SK-N-SH (cell line): ENCODE measurements around the gene ADAMTS2. TPM values are rescaled to one million over a fixed set of nuclear protein-coding genes. Genes with fewer than 3 reads are reported as not detected.

Experiments used
- CTCF ChIA-PET: fragments of 300-600, 350-600 bp; formaldehyde crosslinking; extraction: SDS; loops from one replicate; lab custom pipeline; 2021; lab: Yijun Ruan, JAX
- POLR2A ChIA-PET: fragments of 350-600 bp; sonication (Branson Sonifier 250); formaldehyde crosslinking; extraction: SDS; loops from one replicate; lab custom pipeline; 2020; ENCODE audit warnings: antibody characterized with exemption, inconsistent platforms; lab: Yijun Ruan, JAX
- DNase-seq: peaks from one replicate; pipeline ENCODE4 v3.0.0; 2012
- H2AFZ ChIP-seq: fragments of 200-600 bp; sonication (generic); 2 replicates; pipeline ENCODE4 v1.8.1; 2016; ENCODE audit warnings: antibody characterized with exemption, mild to moderate bottlenecking, low read depth
- H3F3A ChIP-seq: fragments of 200-600 bp; sonication (generic); replicated peaks from 2 replicates; pipeline ENCODE3; 2016; ENCODE audit warnings: antibody characterized with exemption, mild to moderate bottlenecking; ENCODE audit not compliant: insufficient read depth
- H3K27ac ChIP-seq, 2 experiments: fragments of 200-500 bp in 1 of 2; fragments of 200-600 bp in 1 of 2; sonication (Bioruptor generic) in 1 of 2; sonication (generic), shearing (Covaris generic) in 1 of 2; 2 replicates each; pipeline versions ENCODE4 v1.5.1 to v1.6.1; 2014 to 2016; ENCODE audit warnings: low read depth in 2 of 2, inconsistent platforms in 1 of 2, low read length in 1 of 2, mild to moderate bottlenecking in 1 of 2, mixed read lengths in 1 of 2
- H3K27me3 ChIP-seq: fragments of 200-600 bp; sonication (generic), shearing (Covaris generic); 2 replicates; pipeline ENCODE4 v1.6.1; 2016; ENCODE audit warnings: mixed run types; ENCODE audit not compliant: insufficient read depth
- H3K36me3 ChIP-seq, 2 experiments: fragments of 200-500 bp in 1 of 2; fragments of 200-600 bp in 1 of 2; sonication (Bioruptor generic) in 1 of 2; sonication (generic) in 1 of 2; replicated peaks in 1 of 2; 2 replicates each; pipeline versions ENCODE3 to v1.5.1; 2014 to 2016; ENCODE audit warnings: low read length in 1 of 2, mild to moderate bottlenecking in 1 of 2; ENCODE audit not compliant: insufficient read depth in 2 of 2, control insufficient read depth in 1 of 2
- H3K4me1 ChIP-seq, 2 experiments: fragments of 200-500 bp in 1 of 2; fragments of 200-600 bp in 1 of 2; sonication (Bioruptor generic) in 1 of 2; sonication (generic), shearing (Covaris generic) in 1 of 2; 2 replicates each; pipeline versions ENCODE4 v1.5.1 to v1.6.1; 2014 to 2016; ENCODE audit warnings: low read depth in 1 of 2, low read length in 1 of 2, mixed run types in 1 of 2; ENCODE audit not compliant: insufficient read depth in 2 of 2, control insufficient read depth in 1 of 2
- H3K4me2 ChIP-seq: fragments of 200-600 bp; sonication (generic), shearing (Covaris generic); 2 replicates; pipeline ENCODE4 v1.6.1; 2017; ENCODE audit warnings: mixed run types
- H3K4me3 ChIP-seq, 2 experiments: fragments of 200-500 bp in 1 of 2; fragments of 200-600 bp in 1 of 2; sonication (Bioruptor generic) in 1 of 2; sonication (generic), shearing (Covaris generic) in 1 of 2; 2 replicates each; pipeline versions ENCODE4 v1.5.1 to v1.8.1; 2014 to 2016; ENCODE audit warnings: low read depth in 2 of 2, inconsistent platforms in 1 of 2, low read length in 1 of 2, mild to moderate bottlenecking in 1 of 2, mixed read lengths in 1 of 2, moderate library complexity in 1 of 2
- H3K79me2 ChIP-seq: fragments of 200-600 bp; sonication (generic); 2 replicates; pipeline ENCODE4 v1.8.1; 2017; ENCODE audit warnings: mild to moderate bottlenecking; ENCODE audit not compliant: insufficient read depth
- H3K9ac ChIP-seq: fragments of 200-600 bp; sonication (generic); 2 replicates; pipeline ENCODE4 v1.6.1; 2017; ENCODE audit warnings: mixed run types
- H3K9me2 ChIP-seq: fragments of 200-600 bp; sonication (generic); 2 replicates; pipeline ENCODE4 v1.6.1; 2017; ENCODE audit warnings: mixed run types
- H3K9me3 ChIP-seq: fragments of 200-600 bp; sonication (generic); 2 replicates; pipeline ENCODE4 v1.6.1; 2017; ENCODE audit warnings: mixed run types, mild to moderate bottlenecking, moderate library complexity
- H4K20me1 ChIP-seq: fragments of 200-600 bp; sonication (generic); 2 replicates; pipeline ENCODE4 v1.6.1; 2017; ENCODE audit warnings: mild to moderate bottlenecking, mixed run types; ENCODE audit not compliant: insufficient read depth
- CHD2 ChIP-seq: fragments of 150-350 bp; IDR thresholded peaks from 2 replicates; pipeline ENCODE4 v1.6.1; 2018; ENCODE audit warnings: low read length; ENCODE audit not compliant: partially characterized antibody
- ELF1 ChIP-seq: IDR thresholded peaks from 2 replicates; pipeline ENCODE4 v1.4.0; 2012
- FOSL2 ChIP-seq: IDR thresholded peaks from 2 replicates; pipeline ENCODE4 v1.4.0; 2012; ENCODE audit warnings: low read depth, mild to moderate bottlenecking, moderate library complexity, borderline replicate concordance
- FOXM1 ChIP-seq: IDR thresholded peaks from 2 replicates; pipeline ENCODE4 v1.4.0; 2012; ENCODE audit warnings: low read depth, mild to moderate bottlenecking
- GABPA ChIP-seq: IDR thresholded peaks from 2 replicates; pipeline ENCODE4 v1.4.0; 2012; ENCODE audit warnings: low read depth, mild to moderate bottlenecking
- RAD21 ChIP-seq: IDR thresholded peaks from 2 replicates; pipeline ENCODE4 v1.6.1; 2012; ENCODE audit warnings: mild to moderate bottlenecking, low read length
- REST ChIP-seq: IDR thresholded peaks from 2 replicates; pipeline ENCODE4 v1.6.1; 2012; ENCODE audit warnings: mild to moderate bottlenecking, low read depth, low read length, moderate library complexity
- SMC3 ChIP-seq: IDR thresholded peaks from 2 replicates; pipeline ENCODE4 v1.6.1; 2012; ENCODE audit warnings: low read depth, low read length, improper control_type of control experiment
- TCF12 ChIP-seq: IDR thresholded peaks from 2 replicates; pipeline ENCODE4 v1.4.0; 2012
- WGBS: methylation state at CpG from one replicate; pipeline ENCODE4 v1.1.6; 2017; ENCODE audit warnings: low lambda C conversion rate; 5-methylcytosine and 5-hydroxymethylcytosine counted together
- polyA plus RNA-seq, 3 experiments: library from polyadenylated mRNA; depleted of rRNA; stranded (reverse); fragments of >200 nt; gene quantifications; 2 replicates each; pipeline ENCODE4 v1.2.3, GENCODE V29; 2012
- TF ChIP-seq, protein P1 (sequence below): fragments of 150-350 bp; IDR thresholded peaks from 2 replicates; pipeline ENCODE4 v1.6.1; 2016; ENCODE audit warnings: mild to moderate bottlenecking, low read depth, low read length
- TF ChIP-seq, protein P2 (sequence below): fragments of 200-600 bp; sonication (generic); IDR thresholded peaks from 2 replicates; pipeline ENCODE4 v1.6.1; 2017; ENCODE audit warnings: antibody characterized with exemption, mild to moderate bottlenecking, moderate library complexity
- TF ChIP-seq, protein P3 (sequence below): IDR thresholded peaks from 2 replicates; pipeline ENCODE4 v1.4.0; 2012; ENCODE audit warnings: low read depth, borderline replicate concordance

Gene ADAMTS2
- polyA plus RNA-seq, 1 of the 3 experiments (the other 2 are of a cell fraction): 0.12 TPM

GRCh38 chr5:179191506-179192184, 153.6 kb downstream of the ADAMTS2 start:
- H3K4me3 ChIP-seq: no peak overlapping the region
- ChIA-PET CTCF (interaction anchor here (0.7 to 3.1 kb wide), 5 partner anchors 16 to 70 kb away, joined by 3 to 17 read pairs (median 4); no protein-coding TSS in a partner anchor), POLR2A (no interaction called here)
- H3K79me2 ChIP-seq: no peaks in the 10 kb centered on the region
- peaks cover 0 to 58% of the 10 kb centered on the region in 2 experiments; a peak in 1 of 4 replicates for H3K4me1 ChIP-seq
- H3K27ac ChIP-seq: peak overlapping the region in 1 of 2 experiments; percentile 81; a peak in 2 of 4 replicates
- H3K4me2 ChIP-seq: no peak overlapping the region
- no peaks in the 10 kb centered on the region for H3K36me3 ChIP-seq
- H3K9me2 ChIP-seq: no peaks in the 10 kb centered on the region
- DNase-seq: peak; percentile 55
- WGBS: 20% methylated on average over 8 of the region's 14 CpGs
- no peaks in the 10 kb centered on the region for H3K27me3 ChIP-seq
- TF ChIP-seq RAD21: no peak
- no peak overlapping the region for H3K9ac ChIP-seq
- no peaks in the 10 kb centered on the region for H3F3A ChIP-seq
- no peak overlapping the region for H2AFZ ChIP-seq
- H3K9me3 ChIP-seq: no peaks in the 10 kb centered on the region
- no peaks in the 10 kb centered on the region for H4K20me1 ChIP-seq

GRCh38 chr5:179190851-179191505, 154.3 kb downstream of the ADAMTS2 start:
- H2AFZ ChIP-seq: no peak overlapping the region
- no peak overlapping the region for H3K4me2 ChIP-seq
- TF ChIP-seq ELF1 (no peak), FOSL2 (no peak), TCF12 (no peak), FOXM1 (no peak), SMC3 (no peak)
- TF ChIP-seq, protein P1, sequence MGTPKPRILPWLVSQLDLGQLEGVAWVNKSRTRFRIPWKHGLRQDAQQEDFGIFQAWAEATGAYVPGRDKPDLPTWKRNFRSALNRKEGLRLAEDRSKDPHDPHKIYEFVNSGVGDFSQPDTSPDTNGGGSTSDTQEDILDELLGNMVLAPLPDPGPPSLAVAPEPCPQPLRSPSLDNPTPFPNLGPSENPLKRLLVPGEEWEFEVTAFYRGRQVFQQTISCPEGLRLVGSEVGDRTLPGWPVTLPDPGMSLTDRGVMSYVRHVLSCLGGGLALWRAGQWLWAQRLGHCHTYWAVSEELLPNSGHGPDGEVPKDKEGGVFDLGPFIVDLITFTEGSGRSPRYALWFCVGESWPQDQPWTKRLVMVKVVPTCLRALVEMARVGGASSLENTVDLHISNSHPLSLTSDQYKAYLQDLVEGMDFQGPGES: no peak
- POLR2A ChIA-PET: no interaction called here
- no peaks in the 10 kb centered on the region for H3K27me3 ChIP-seq
- H3K4me1 ChIP-seq: peaks cover 0 to 61% of the 10 kb centered on the region in 2 experiments; a peak in 1 of 4 replicates
- WGBS: 55% methylated on average over 16 of the region's 26 CpGs
- DNase-seq: no peak
- no peaks in the 10 kb centered on the region for H3K9me3 ChIP-seq
- no peak overlapping the region for H3K9ac ChIP-seq
- CTCF ChIA-PET: interaction anchor here (0.7 to 3.1 kb wide), 3 partner anchors 16 to 23 kb away, joined by 4 to 17 read pairs (median 6); no protein-coding TSS in a partner anchor
- no peaks in the 10 kb centered on the region for H3K9me2 ChIP-seq
- H4K20me1 ChIP-seq: no peaks in the 10 kb centered on the region
- H3K4me3 ChIP-seq: no peak overlapping the region
- peak overlapping the region in 1 of 2 experiments; percentile 28; a peak in 1 of 4 replicates for H3K27ac ChIP-seq
- no peaks in the 10 kb centered on the region for H3F3A ChIP-seq
- H3K36me3 ChIP-seq: no peaks in the 10 kb centered on the region
- no peaks in the 10 kb centered on the region for H3K79me2 ChIP-seq

DNA sequence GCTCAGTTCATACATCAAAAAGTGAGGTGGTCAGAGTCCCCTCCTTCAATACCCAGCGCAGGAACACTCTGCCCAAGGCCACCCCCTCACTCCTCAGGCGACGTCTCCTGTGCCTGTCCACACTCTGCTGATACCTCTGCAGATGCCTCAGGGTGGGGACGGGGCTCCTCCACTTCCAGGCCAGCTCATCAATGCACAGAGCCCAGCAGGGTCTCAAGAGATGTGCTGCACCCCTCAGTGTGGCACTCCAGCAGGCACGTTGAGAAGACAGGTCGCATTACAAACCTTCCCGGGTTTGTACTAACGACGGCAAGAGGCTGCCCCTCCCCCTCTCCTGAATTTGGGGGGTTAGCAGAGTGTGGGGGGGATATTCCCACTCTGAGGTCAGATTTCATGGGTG, 156.6 kb downstream of the ADAMTS2 start:
- CTCF ChIA-PET: no interaction called here
- H3K4me2 ChIP-seq: no peak overlapping the region
- no peak overlapping the region for H3K9ac ChIP-seq
- TF ChIP-seq FOXM1: no peak
- no peak for TF ChIP-seq GABPA
- TF ChIP-seq, protein P2, sequence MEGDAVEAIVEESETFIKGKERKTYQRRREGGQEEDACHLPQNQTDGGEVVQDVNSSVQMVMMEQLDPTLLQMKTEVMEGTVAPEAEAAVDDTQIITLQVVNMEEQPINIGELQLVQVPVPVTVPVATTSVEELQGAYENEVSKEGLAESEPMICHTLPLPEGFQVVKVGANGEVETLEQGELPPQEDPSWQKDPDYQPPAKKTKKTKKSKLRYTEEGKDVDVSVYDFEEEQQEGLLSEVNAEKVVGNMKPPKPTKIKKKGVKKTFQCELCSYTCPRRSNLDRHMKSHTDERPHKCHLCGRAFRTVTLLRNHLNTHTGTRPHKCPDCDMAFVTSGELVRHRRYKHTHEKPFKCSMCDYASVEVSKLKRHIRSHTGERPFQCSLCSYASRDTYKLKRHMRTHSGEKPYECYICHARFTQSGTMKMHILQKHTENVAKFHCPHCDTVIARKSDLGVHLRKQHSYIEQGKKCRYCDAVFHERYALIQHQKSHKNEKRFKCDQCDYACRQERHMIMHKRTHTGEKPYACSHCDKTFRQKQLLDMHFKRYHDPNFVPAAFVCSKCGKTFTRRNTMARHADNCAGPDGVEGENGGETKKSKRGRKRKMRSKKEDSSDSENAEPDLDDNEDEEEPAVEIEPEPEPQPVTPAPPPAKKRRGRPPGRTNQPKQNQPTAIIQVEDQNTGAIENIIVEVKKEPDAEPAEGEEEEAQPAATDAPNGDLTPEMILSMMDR: no peak
- no peak for TF ChIP-seq CHD2
- TF ChIP-seq, protein P3, sequence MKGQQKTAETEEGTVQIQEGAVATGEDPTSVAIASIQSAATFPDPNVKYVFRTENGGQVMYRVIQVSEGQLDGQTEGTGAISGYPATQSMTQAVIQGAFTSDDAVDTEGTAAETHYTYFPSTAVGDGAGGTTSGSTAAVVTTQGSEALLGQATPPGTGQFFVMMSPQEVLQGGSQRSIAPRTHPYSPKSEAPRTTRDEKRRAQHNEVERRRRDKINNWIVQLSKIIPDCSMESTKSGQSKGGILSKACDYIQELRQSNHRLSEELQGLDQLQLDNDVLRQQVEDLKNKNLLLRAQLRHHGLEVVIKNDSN: no peak
- TF ChIP-seq REST: no peak
- TF ChIP-seq ELF1: no peak

More for the DNA sequence above, 156.6 kb downstream of the ADAMTS2 start:
- WGBS: 66% methylated on average over 6 of the region's 9 CpGs
- no peak overlapping the region; a peak in 1 of 4 replicates for H3K27ac ChIP-seq
- no peaks in the 10 kb centered on the region for H3K27me3 ChIP-seq
- H3K36me3 ChIP-seq: no peaks in the 10 kb centered on the region
- no peaks in the 10 kb centered on the region for H3K9me2 ChIP-seq
- no peaks in the 10 kb centered on the region for H3K9me3 ChIP-seq
- no peak for DNase-seq
- H3K4me1 ChIP-seq: peaks cover 0 to 61% of the 10 kb centered on the region in 2 experiments; a peak in 1 of 4 replicates
- no peaks in the 10 kb centered on the region for H3F3A ChIP-seq
- no peak overlapping the region for H2AFZ ChIP-seq
- H4K20me1 ChIP-seq: no peaks in the 10 kb centered on the region
- no peak overlapping the region for H3K4me3 ChIP-seq
- POLR2A ChIA-PET: no interaction called here
- H3K79me2 ChIP-seq: no peaks in the 10 kb centered on the region
